Posterior cingulate gyrus (tissue), 11 donors: ENCODE data around the gene CELSR1.
A peak's percentile ranks its signal among the peaks of the same experiment; 100 is the strongest.

ENCODE experiments used
- DNase-seq, 10 donors: peaks; one replicate each; pipeline versions ENCODE4 v3.0.0 to v3.0.0-alpha.2; 2020 to 2021; ENCODE audit warnings: mixed read lengths in 3 of 10
- intact Hi-C: fragments of 100-400 bp; cut with DNase I; formaldehyde crosslinking; loops from one replicate; pipeline ENCODE4 v1.15.1; 2023

Gene CELSR1

DNA sequence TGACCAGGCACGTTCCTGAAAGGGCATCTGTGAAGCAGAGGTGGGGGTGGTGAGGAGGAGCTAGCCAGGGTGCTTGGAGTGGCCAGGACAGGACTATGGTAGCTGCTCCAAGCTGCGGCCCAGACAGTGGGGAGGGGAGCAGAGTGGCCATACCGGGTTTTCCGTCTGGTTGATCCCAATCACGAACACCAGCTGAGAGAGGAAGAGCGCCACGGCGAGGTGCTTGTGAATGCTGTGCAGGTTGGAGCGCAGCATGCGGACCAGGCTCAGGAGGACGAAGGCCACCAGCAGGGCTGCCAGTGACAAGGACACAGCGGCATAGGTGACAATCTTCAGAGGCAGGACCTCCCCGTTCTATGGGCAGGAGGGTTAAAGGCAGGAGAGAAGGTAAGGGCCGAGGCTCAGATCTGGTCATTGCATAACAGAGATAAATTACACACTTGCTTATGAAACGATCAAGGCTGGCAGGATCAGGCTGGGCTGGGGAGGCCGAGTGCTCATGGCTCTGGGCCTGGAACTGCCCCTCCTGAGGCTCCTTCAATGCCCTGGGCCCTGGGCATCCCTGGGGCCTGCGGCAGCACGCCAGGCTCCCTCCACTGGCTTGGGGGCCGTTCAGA, 160.4 kb downstream of the CELSR1 start:
- intact Hi-C loops = no loop called here
- DNase-seq = no peak

DNA sequence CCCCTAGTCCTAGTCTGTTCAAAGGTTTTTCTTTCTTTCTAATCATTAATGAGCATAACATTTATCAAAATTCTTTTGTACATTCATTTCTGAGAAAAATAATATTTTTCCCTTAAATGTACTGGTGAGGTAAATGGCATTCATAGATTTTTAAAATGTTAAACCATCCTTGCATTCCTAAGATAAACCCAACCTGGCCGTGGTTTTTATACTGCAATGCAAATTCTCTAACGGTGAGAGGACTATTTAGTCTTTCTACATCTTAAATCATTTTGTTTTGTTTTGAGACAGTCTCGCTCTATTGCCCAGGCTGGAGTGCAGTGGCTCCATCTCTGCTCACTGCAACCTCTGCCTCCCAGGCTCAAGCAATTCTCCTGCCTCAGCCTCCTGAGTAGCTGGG, 161.3 kb downstream of the CELSR1 start:
- intact Hi-C loops = no loop called here
- no peak for DNase-seq

DNA sequence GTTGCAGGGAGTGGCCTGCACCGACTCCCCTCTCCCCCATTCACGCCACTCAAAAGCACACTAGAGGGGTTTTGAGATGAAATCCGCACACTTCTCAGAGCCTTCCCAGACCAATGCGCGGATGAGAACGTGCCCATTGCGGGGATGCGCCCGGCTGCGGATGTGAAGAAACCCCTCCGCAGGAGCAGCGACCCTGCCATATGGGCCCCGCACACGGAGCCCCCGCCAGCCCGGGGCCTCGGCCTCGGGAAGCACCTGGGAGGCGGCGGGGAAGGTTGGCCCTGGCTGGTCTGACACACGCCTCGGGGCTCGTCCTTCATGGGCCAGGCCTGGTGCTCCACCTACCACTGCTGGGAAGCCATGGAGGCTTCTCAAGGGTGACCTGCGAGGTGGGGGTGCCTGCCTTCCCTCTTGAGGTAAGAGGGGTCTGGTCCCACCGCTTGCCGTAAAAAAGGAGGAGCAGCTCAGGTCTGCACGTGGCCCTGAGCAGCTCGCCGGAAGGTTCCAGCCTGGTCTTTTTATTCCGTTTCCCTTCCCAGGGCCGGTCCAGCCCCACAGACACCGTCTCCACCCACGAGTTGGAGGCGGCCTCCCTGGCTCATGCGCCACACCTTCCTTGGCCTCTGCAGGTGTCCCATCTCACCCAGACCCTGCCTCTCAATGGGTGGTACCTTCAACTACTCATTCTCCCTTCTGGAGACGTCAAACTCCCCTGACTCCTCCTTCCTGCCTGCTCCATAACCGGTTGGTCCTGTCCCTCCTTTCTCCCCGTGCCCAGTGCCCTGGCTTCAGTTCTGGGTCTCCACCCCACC, 162.6 kb downstream of the CELSR1 start:
- DNase-seq = no peak
- intact Hi-C loops = no loop called here

DNA sequence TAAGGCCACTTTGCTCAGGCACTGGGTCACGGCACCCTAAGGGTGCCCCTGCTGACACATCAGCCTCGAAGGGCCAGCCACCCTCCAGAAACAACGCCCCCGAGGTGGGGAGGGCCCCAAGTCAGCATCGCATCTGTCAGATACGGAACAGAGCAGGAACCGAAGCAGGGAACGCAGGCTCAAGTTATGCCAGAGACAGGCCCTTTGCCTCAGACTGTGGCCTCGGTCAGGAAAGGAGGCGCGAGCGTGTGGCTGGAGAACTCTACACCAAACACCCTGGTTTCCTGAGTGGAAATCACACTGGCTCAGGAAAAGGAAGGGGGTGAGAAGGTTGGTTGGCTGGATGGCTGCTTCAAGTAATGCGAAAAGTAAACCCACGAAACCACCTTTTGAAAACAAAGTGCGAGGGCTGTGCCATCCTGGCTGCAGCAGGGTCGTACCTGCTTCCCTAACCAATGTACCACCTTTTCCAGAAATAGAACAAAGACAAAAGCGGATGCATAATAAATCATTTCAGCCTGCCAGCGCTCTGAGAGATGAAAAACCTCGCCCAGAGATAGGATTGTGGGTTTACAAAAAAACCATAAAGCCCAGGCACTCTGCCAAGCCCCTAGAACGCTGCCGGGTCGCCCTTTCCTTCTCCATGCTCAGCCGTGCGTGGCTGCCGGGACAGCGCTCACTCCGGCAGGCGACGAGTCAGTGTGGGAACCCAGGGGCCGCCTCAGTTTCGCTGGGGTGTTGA, 163.3 kb downstream of the CELSR1 start:
- DNase-seq = no peak
- intact Hi-C loops = no loop called here

DNA sequence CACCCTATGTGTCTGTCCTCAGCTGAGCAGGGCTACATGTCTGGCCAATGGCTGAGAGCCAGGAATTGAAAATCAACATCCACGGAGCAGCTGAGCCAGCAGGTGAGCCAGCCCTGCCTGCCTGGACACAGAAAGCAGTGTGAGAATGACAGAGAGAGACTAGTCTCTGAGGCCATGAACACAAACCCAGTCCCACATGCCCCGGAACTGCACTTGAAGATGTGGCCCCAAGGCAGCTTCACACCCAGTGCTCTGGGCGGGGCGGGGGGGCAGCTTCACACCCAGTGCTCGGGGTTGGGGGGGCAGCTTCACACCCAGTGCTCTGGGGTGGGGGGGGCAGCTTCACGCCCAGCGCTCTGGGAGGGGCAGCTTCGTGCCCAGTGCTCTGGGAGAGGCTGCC, 164.3 kb downstream of the CELSR1 start:
- intact Hi-C loops = no loop called here

DNA sequence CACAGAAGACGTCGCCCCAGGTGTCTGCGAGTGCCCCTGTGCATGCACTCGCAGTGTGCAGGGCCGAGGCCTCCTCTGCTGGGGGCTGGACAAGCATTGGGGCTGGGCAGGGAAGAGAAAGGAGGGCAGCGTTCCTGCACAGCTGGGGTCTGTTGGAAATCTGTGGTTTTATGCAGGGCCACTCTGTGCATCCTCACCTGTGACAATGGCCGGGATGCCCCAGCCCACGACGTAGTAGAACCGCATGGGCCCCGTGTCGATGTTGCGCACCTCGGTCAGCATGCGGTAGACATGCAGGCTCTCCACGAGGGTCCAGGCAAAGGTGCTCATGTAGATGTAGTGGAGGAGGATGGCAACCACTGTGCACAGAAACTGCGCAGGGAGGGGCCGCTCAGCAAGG, 164.7 kb downstream of the CELSR1 start:
- intact Hi-C loops = no loop called here
- DNase-seq = no peak

More for the DNA sequence above, 164.3 kb downstream of the CELSR1 start:
- DNase-seq = no peak

DNA sequence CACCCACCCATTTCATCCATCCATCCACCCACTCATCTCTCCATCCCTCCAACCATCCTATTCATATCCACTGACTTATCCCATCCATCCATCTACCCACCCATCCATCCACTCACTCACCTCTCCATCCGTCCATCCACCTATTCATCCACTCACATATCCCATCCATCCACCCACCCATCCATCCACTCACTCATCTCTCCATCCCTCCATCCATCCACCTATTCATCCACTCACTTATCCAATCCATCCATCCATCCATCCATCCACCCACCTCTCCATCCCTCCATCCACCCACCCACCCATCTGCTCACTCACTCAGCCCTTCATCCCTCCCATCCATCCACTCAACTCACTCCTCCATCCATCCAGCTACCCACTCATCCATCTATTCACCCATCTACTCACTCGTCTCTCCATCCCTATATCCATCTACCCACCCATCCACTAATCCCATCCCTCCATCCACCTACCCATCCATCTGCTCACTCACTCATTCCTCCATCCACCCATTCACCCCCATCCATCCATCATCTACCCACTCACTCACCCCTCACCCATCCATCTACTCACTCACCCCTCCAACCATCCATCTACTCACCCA, 165.7 kb downstream of the CELSR1 start:
- intact Hi-C loops = no loop called here
- no peak for DNase-seq

DNA sequence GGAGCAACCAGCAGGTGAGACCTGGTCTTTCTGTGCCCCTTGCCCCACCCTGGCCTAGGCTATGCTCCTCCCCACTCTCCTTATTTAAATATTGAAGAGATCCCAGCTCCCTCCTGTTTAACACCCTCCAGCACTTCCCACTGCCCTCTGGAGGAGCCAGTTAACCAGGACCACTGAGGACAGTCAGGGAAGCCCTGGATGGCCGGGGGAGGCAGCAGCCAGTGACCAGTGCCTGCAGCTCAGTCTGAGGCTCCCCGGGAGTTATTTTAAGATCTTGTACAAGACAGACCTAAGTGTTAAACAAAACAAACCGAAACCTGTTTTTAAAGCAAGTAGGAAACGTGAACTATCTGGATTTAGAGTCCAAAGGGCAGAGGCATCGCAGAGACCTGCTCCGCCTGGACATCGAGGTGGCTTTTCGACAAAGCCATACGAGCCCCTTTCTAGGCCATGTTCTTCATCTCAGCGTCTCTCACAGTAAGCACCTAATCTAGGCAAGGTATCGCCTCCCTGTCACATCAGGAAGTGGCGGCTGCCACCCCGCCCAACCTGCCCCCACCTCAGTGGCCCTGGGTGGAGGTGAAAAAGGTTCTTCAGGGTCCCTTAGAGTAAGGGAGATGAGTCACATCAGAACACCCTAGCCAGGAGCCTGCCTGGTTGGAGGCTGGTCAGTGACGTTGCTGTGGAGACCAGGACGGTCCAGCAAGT, 166.7 kb downstream of the CELSR1 start:
- intact Hi-C loops = no loop called here
- no peak for DNase-seq

DNA sequence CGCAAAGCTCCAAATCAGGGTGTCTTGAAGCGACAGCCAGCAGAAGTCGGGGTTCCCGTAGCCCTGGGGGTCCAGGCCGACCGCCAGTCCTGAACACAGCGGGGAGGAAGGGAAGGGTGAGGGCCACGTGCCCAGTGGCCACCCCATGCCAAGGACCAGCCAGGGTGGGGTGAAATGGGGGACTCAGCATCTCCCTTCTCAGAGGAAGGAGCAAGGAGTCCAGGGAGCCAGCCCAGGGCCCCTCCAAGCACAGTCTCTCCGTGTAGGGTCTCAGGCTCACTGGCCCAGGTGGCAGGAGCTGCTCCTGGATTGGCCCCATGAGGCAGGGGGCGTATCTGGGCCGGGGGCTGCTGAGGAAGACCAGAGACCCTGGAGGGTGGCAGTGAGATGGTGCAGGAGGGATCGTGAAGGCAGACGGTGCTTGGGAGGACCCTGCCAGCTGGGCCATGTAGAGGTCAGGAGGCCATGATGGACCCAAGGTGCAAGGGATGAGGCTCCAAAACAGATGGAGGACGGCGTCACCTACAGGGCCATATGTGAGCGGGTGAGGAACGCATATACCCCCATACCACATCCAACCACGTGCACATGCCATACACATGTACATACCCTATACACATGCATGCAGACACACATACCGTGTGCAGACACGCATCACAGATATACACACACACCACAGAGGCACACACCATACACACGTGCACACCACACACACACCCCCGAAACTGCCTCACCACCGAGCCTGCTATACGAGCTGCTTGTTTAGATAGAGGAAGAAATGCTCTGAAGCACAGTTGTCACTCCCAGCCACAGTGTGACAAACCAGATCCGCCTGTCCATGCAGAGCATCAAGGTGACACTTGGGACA, 167.5 kb downstream of the CELSR1 start:
- intact Hi-C loops = no loop called here

DNA sequence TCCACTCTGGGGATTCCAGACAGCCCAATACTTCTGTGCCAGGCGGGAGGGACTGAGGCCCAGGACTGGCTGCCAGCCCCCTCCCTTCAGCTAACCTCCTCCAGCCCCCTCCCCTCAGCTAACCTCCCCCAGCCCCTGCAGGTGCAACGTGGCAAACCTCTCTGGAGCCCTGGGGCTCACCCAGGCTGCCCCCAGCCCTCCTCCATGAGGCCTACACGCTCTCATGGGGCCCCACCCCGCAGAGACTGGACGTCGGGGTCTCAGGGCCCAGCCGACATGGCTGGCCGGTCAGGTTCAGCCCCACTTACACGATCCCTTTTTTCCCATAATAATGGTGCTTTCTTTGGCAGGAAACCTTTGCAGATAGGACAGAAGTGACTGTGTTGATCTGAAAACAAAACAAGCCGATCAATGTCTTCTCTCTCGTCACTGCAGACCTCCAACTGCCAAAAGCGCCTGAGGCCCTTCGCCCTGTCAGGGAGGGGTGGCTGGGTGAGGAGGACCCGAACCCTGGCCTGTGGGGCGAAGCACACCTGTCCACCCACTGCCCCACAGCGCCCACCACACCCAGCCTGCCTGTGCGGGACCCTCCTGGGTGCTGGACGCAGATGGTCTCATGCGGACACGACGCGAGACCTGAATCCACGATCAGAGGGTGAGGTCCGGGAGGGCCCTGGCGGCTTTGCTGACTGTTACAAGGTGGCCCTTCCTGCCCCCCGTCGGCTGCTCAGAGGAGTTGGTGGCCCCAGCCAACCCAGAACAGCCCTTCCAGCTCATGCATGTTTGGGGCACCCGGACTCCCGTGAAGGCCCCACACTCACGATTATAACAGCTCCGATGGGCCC, 168.3 kb downstream of the CELSR1 start:
- DNase-seq = no peak
- intact Hi-C loops = no loop called here

More for the DNA sequence above, 167.5 kb downstream of the CELSR1 start:
- no peak for DNase-seq

DNA sequence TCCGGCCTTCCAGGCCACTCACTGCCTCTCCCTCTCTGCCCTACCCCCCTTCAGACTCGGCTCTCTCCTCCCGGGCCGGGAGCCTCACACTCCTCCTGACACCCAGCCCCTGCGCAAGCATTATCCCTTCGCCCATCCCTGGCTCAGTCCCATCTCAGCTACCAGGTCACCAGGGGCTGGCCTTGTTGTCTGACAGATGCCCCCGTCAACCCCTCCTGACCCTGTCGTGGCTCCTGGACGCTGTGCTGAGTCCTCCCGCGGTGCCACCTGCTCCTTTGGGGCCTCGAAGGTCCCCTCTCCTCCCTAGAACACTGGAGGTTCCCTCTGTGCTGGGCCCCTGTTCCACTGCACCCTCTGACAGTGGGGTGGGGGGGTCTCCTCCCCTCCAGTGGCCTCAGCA, 169.0 kb downstream of the CELSR1 start:
- intact Hi-C loops = no loop called here
- peak in 1 of 10 donors; percentile 54 for DNase-seq

DNA sequence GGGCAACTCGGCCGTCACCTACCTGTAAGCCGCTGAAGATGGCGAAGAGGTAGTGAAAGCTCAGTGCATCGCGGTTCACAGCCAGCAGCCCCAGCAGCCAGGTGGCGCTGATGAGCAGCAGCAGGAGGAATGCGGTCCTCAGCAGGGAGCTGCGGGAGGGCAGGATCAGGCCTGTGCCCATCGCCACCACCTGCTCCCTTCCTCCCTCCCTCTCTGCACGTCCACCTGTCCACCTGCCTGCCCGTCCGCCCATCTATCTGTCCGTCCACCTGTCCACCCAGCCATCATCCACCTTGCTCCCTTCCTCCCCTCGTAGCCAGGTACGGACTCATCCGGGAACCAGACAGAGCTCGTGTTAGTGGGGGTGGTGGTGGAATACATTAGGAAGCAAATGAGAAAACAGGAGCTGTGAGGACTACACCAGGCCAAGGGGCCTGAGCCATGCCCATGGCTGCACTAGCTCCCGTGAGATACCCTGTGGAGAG, 169.7 kb downstream of the CELSR1 start:
- intact Hi-C loops = no loop called here
- DNase-seq = peak in 5 of 10 donors; percentile 39 to 79 (median 42)

DNA sequence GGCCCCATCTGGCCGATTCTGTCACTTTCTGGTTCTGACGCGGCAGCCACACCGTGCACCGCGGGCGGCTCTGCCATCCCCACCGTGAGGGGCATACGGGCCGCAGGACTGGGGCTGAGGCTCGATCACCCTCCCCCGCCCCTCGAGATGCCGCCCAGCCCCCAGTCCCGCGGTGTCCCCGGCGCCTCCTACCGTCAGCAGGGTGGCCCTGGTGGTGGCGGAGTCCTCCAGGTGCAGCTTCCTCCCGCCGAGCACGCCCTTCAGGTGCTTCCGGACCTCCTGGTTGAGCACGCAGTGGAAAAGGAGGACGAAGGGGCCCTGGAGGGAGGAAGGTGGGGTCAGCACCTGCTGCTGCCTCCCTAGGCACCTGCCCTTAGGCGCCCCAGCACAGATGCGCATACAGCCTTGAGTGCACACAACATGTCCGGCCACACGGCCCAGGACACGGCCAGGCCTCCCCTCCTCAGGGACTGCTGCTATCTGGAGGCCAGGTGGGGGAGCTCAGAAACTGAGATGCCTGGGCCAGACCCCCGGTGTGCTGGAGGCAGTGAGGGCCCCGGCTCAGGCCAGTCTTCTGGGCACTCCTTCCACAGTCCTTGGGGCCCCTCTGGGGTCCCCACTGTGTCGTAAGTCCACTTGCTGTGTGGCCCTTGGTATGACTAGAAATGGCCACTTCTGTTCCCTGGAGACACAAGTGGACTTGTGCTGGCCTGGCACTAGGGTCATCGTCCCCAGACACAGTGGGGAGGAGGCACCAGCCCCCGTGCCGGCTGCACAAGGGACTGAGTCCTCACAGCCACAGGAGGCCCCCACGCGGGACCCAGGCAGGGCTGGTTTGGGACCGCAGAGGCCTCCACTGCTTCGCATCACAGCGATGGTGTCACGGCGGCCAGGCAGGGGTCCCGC, 170.4 kb downstream of the CELSR1 start:
- intact Hi-C loops = no loop called here
- peak in 2 of 10 donors; percentile 46 to 68 for DNase-seq

DNA sequence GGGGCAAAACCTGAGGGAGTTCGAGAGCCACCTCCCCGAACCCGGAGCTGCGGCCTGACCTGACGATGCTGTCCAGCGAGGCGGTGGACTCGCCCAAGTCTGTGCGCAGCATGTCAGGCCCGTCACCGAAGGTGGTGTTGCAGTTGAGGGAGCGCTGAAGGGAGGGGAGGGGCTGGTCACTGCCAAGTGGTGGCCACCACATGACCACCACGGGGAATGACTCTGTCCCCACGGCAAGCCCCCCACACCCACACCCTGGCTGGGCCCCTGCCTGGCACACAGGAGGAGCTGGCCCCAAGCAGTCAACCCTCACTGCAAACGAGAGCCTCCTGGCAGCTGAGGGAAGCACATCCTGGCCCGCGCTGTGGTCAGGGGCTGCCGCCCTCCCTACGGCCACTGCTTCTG, 171.1 kb downstream of the CELSR1 start:
- peak in 2 of 10 donors; percentile 69 to 83 for DNase-seq
- intact Hi-C loops = no loop called here

DNA sequence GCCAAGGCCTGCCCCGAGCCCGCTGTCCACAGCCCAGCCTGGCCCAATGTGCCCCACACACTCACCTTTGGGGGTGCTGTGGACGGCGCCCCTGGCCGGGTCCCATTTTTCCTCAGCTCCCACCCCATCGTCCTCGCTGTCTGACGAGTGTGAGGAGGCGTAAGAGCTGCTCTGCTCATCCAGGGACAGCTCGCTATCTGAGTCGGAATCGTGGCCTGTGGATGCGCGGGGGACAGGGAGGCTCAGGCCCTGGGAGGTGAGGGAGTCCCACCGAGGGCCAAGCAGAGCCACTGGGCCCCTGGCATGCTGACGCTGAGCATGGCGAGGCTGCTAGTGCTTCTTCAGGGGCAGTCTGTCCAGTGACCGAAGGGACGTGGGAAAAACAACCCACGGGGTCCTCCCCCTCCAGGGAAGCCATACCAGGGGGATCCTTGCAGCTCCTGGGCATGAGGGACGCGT, 172.2 kb downstream of the CELSR1 start:
- peak in 4 of 10 donors; percentile 20 to 43 (median 37) for DNase-seq
- intact Hi-C loops = no loop called here

DNA sequence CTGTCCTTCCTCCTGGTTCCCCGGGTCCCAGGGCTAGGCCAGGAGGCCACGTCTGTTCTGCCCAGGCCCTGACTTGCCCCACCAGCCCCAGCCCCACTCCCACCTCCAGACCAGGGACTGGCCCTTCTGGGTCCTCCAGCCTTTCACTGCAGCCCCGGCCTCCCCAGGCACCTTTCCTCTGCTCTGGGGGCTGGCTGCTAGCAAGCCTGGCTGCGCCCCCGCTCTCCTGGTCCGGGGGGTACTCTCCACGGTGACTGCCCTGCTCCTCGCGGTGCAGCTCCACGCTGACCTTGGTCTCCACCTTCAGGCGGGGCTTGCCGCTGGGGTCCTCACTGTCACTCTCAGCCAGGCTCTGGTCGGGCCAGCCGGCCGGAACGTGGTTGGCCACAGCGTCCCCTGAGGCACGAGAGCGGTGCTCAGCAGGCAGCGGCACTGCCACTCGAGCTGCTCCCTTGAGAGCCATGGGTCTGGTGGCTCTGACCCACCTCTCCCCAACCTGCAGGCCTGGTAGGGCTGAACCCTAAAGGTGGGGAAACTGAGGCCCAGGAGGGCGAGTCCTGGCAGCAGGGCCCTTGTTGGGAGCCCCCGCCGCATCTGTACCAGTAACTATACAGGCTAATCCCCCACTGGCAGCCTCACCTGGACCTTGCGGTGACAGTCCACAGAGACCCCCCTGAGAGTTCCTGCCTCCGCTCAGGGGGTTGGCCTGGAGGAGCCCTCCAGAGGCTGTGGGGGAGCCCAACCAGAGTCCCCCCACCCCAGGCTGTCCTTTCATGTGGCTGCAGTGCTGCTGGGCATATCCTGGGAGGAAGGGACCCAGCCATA, 172.9 kb downstream of the CELSR1 start:
- peak in 4 of 10 donors; percentile 20 to 71 (median 70) for DNase-seq
- intact Hi-C loops = no loop called here
